Measurements from ENCODE around the gene UBAC2. TPM values are rescaled to one million over a fixed set of nuclear protein-coding genes. Genes with fewer than 3 reads are reported as not detected.
"Not testable (repeated sequence)": the region's sequence is repeated elsewhere in the genome, so short reads cannot be mapped to it uniquely, and the experiment has no call there.

Gene UBAC2
- polyA plus RNA-seq, 2 donors, result 63.0 to 70.1 TPM

DNA sequence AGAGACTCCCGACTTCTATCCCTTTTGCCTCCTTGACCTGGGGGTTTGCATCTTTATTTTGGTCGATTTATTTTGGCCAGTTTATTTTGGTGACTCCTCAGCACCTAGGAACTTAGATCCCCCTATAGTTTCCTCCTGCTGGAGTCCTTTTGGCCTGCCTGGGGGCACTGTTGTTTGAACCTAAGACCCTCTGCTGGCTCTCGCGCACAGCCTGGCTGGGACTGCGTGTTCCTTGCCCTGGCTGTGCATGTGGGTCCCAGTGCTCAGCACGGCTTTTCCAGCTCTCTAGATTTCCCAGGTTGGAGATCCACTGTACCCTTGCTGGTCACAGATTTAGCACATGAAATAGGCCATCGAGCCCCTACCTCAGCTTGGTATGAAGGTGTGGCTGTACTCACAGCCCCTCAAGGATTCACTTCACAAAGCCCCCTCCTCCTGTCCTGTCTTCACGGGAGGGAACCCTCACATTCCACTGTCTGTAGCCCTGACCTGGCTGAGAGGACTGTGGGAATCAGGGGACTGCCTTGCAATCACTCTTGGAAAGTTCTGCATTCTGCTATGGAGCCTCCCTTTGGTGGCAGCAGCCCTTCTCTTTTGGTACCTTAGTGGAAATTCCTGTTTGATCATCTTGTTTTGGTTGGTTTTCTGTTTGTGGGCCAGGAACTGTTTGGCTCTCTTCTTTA lies 8.3 kb downstream of the UBAC2 start:
- Histone ChIP-seq H3K27me3 (ENCODE audit: control insufficient read depth in 1 of 2, insufficient read depth in 2 of 2, low read length in 2 of 2) (no peaks in the 10 kb centered on the region), H3K9me3 (ENCODE audit: control insufficient read depth in 2 of 2, insufficient read depth in 1 of 2, low read depth in 1 of 2, low read length in 1 of 2) (no peaks in the 10 kb centered on the region), H3K4me3 (ENCODE audit: low read depth in 1 of 2, low read length in 2 of 2) (no peak overlapping the region), H3K36me3 (ENCODE audit: control insufficient read depth in 2 of 2, insufficient read depth in 2 of 2, low read length in 1 of 2) (peaks cover 3 to 5% of the 10 kb centered on the region in 2 donors), H3K27ac (ENCODE audit: low read depth in 2 of 2, low read length in 1 of 2) (peak overlapping the region; percentile 82 to 85), H3K4me1 (ENCODE audit: control insufficient read depth in 2 of 2, insufficient read depth in 2 of 2, low read length in 1 of 2) (peaks cover 4 to 10% of the 10 kb centered on the region in 2 donors)
- 74 to 79% methylated on average over 8 of the region's 8 CpGs for WGBS, 2 donors

DNA sequence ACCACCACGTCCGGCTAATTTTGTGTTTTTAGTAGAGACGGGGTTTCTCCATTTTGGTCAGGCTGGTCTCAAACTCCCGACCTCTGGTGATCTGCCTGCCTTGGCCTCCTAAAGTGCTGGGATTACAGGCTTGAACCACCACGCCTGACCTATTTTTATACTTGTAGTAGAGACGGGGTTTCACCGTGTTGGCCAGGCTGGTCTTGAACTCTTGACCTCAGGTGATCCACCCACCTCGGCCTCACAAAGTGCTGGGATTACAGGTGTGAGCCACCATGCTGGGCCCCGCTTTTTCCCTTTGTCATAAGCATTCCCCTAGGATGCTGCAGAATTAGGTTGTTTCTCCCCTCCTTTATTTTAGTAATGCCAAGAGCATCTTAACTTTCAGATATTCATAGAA lies 10.0 kb downstream of the UBAC2 start:
- 87% methylated on average over 9 of the region's 9 CpGs for whole genome bisulfite sequencing, 2 donors
- peaks cover 6 to 12% of the 10 kb centered on the region in 2 donors for H3K4me1 ChIP-seq (ENCODE audit: control insufficient read depth in 2 of 2, insufficient read depth in 2 of 2, low read length in 1 of 2)
- H3K9me3 ChIP-seq (ENCODE audit: control insufficient read depth in 2 of 2, insufficient read depth in 1 of 2, low read depth in 1 of 2, low read length in 1 of 2); H3K27ac ChIP-seq (ENCODE audit: low read depth in 2 of 2, low read length in 1 of 2); H3K4me3 ChIP-seq (ENCODE audit: low read depth in 1 of 2, low read length in 2 of 2); H3K36me3 ChIP-seq (ENCODE audit: control insufficient read depth in 2 of 2, insufficient read depth in 2 of 2, low read length in 1 of 2); H3K27me3 ChIP-seq (ENCODE audit: control insufficient read depth in 1 of 2, insufficient read depth in 2 of 2, low read length in 2 of 2): not testable (repeated sequence)

- H3K36me3 ChIP-seq (ENCODE audit: control insufficient read depth in 2 of 2, insufficient read depth in 2 of 2, low read length in 1 of 2), result peaks cover under 1 to 2% of the 10 kb centered on the region in 2 donors
- H3K4me3 ChIP-seq (ENCODE audit: low read depth in 1 of 2, low read length in 2 of 2), result no peak overlapping the region
- no peaks in the 10 kb centered on the region for H3K9me3 ChIP-seq (ENCODE audit: control insufficient read depth in 2 of 2, insufficient read depth in 1 of 2, low read depth in 1 of 2, low read length in 1 of 2)
- WGBS, 2 donors, result 94 to 96% methylated on average over 5 of the region's 5 CpGs
- peaks cover 6 to 12% of the 10 kb centered on the region in 2 donors for H3K4me1 ChIP-seq (ENCODE audit: control insufficient read depth in 2 of 2, insufficient read depth in 2 of 2, low read length in 1 of 2)
- H3K27ac ChIP-seq (ENCODE audit: low read depth in 2 of 2, low read length in 1 of 2), result no peak overlapping the region
- no peaks in the 10 kb centered on the region for H3K27me3 ChIP-seq (ENCODE audit: control insufficient read depth in 1 of 2, insufficient read depth in 2 of 2, low read length in 2 of 2)
Observed at GRCh38 chr13:99211421-99212035, 10.9 kb downstream of the UBAC2 start.

DNA sequence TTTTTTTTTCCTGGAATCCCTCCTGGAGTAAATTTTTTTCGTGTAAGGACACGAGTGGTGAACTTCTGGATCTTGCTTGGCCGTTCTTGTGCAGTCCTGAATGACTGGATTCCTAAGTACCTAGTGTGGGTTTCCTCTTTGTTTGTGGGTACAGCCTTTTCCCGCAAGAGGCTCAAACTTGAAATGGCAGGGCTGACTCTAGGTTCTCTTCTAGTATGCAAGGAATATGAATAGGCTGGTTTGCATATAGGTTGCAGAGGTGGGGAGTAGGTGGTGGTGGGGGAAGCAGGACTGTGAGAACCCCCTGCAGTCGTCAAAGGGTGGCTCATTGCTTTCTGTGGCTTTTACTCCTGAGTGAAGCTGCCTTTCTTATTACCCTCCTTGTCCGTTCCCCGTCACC lies 13.6 kb downstream of the UBAC2 start:
- H3K36me3 ChIP-seq (ENCODE audit: control insufficient read depth in 2 of 2, insufficient read depth in 2 of 2, low read length in 1 of 2), result peaks cover 0 to 5% of the 10 kb centered on the region in 2 donors
- H3K9me3 ChIP-seq (ENCODE audit: control insufficient read depth in 2 of 2, insufficient read depth in 1 of 2, low read depth in 1 of 2, low read length in 1 of 2), result no peaks in the 10 kb centered on the region
- peaks cover 6 to 16% of the 10 kb centered on the region in 2 donors for H3K4me1 ChIP-seq (ENCODE audit: control insufficient read depth in 2 of 2, insufficient read depth in 2 of 2, low read length in 1 of 2)
- WGBS, 2 donors, result 43 to 47% methylated on average over 7 of the region's 7 CpGs
- H3K27ac ChIP-seq (ENCODE audit: low read depth in 2 of 2, low read length in 1 of 2), result peak overlapping the region; percentile 69 to 88
- H3K4me3 ChIP-seq (ENCODE audit: low read depth in 1 of 2, low read length in 2 of 2), result no peak overlapping the region
- H3K27me3 ChIP-seq (ENCODE audit: control insufficient read depth in 1 of 2, insufficient read depth in 2 of 2, low read length in 2 of 2), result no peaks in the 10 kb centered on the region

DNA sequence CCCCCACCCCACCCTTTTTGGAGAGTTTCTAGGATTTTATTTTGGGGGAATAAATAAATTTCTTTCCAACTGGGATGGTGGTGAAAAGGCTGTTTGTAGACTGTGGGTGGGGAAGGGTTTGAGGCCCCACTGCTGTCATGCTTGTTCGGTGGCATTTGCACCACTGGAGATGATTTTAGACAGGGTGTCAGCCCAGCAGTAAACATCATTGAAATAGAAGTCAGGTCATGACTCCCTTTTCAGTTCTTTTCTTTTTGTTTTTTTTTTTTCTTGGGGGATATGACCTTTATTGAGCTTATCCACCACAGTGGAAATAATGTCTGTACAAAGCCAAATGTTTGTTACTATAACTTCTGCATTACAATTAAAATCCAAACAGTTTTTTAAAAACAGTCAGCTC lies 14.1 kb downstream of the UBAC2 start:
- Histone ChIP-seq H3K4me1 (ENCODE audit: control insufficient read depth in 2 of 2, insufficient read depth in 2 of 2, low read length in 1 of 2) (peaks cover 6 to 14% of the 10 kb centered on the region in 2 donors), H3K27ac (ENCODE audit: low read depth in 2 of 2, low read length in 1 of 2) (peak overlapping the region; percentile 69 to 88)
- 43 to 47% methylated on average over 1 of the region's 1 CpG for WGBS, 2 donors

GRCh38 chr13:99215184-99215830 lies 14.7 kb downstream of the UBAC2 start:
- Histone ChIP-seq H3K4me3 (ENCODE audit: low read depth in 1 of 2, low read length in 2 of 2) (no peak overlapping the region), H3K9me3 (ENCODE audit: control insufficient read depth in 2 of 2, insufficient read depth in 1 of 2, low read depth in 1 of 2, low read length in 1 of 2) (no peaks in the 10 kb centered on the region), H3K27me3 (ENCODE audit: control insufficient read depth in 1 of 2, insufficient read depth in 2 of 2, low read length in 2 of 2) (no peaks in the 10 kb centered on the region), H3K4me1 (ENCODE audit: control insufficient read depth in 2 of 2, insufficient read depth in 2 of 2, low read length in 1 of 2) (peaks cover 6 to 14% of the 10 kb centered on the region in 2 donors), H3K27ac (ENCODE audit: low read depth in 2 of 2, low read length in 1 of 2) (peak overlapping the region in 1 of 2 donors; percentile 37), H3K36me3 (ENCODE audit: control insufficient read depth in 2 of 2, insufficient read depth in 2 of 2, low read length in 1 of 2) (peaks cover 0 to 5% of the 10 kb centered on the region in 2 donors)
- WGBS, 2 donors, result 71 to 80% methylated on average over 15 of the region's 15 CpGs

More for the DNA sequence above, 14.1 kb downstream of the UBAC2 start:
- Histone ChIP-seq H3K9me3 (ENCODE audit: control insufficient read depth in 2 of 2, insufficient read depth in 1 of 2, low read depth in 1 of 2, low read length in 1 of 2) (no peaks in the 10 kb centered on the region), H3K4me3 (ENCODE audit: low read depth in 1 of 2, low read length in 2 of 2) (no peak overlapping the region), H3K27me3 (ENCODE audit: control insufficient read depth in 1 of 2, insufficient read depth in 2 of 2, low read length in 2 of 2) (no peaks in the 10 kb centered on the region), H3K36me3 (ENCODE audit: control insufficient read depth in 2 of 2, insufficient read depth in 2 of 2, low read length in 1 of 2) (peaks cover 0 to 5% of the 10 kb centered on the region in 2 donors)

DNA sequence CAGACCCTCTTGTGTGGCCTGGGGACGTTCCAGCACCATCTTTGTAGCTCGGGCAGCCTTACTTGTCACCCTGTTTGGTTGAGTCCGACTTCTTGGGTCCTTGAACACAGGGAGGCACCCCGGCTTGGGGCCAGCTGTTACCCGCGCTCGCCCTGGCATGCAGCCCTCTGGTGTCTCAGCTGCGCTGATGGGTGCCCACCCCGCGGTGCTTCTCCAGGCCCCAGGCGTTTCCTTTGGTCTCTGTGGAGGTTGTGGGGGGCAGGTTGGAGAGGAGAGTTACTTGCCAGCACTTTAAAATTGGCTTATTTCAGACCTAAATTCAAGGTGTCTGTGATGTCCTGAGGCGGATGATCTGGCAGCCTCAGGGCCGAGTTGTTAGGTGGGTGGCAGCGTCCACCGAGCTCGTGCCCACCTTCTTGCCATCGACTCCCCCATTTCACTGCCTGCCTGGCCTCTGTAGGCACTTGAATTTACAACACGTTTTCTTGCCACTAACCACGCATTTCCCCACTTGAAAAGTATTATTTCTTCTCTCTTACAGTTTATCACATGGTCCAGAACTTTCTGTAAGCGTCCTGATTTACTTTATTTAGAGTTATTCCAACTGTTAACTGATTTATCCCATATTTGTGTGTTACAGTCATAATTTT lies 16.9 kb downstream of the UBAC2 start:
- WGBS, 2 donors, result 62 to 67% methylated on average over 20 of the region's 20 CpGs
- no peak overlapping the region for H3K4me3 ChIP-seq (ENCODE audit: low read depth in 1 of 2, low read length in 2 of 2)
- peaks cover 6 to 13% of the 10 kb centered on the region in 2 donors for H3K4me1 ChIP-seq (ENCODE audit: control insufficient read depth in 2 of 2, insufficient read depth in 2 of 2, low read length in 1 of 2)
- peak overlapping the region in 1 of 2 donors; percentile 10 for H3K27ac ChIP-seq (ENCODE audit: low read depth in 2 of 2, low read length in 1 of 2)
- H3K9me3 ChIP-seq (ENCODE audit: control insufficient read depth in 2 of 2, insufficient read depth in 1 of 2, low read depth in 1 of 2, low read length in 1 of 2), result no peaks in the 10 kb centered on the region
- no peaks in the 10 kb centered on the region for H3K27me3 ChIP-seq (ENCODE audit: control insufficient read depth in 1 of 2, insufficient read depth in 2 of 2, low read length in 2 of 2)
- H3K36me3 ChIP-seq (ENCODE audit: control insufficient read depth in 2 of 2, insufficient read depth in 2 of 2, low read length in 1 of 2), result peaks cover 0 to 3% of the 10 kb centered on the region in 2 donors

DNA sequence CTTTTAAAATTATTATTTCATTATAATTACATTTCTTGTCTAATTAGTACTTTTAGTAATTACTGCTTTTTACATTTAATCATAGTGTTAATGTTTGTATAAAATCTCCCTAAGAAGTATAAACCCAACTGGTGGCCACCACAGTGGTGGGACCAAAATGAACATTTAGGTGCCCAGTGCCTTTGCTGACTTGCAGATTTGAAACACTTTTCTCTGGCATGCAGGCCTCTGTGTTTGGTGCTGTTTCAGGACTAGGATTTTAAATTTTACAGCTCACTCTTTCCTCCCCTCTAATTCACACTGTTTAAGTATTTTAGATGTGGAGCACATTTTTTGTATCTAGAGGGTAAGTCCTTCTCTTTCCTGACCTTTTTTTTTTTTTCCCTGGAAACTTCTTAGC lies 17.5 kb downstream of the UBAC2 start:
- Histone ChIP-seq H3K4me1 (ENCODE audit: control insufficient read depth in 2 of 2, insufficient read depth in 2 of 2, low read length in 1 of 2) (peaks cover 6 to 13% of the 10 kb centered on the region in 2 donors), H3K9me3 (ENCODE audit: control insufficient read depth in 2 of 2, insufficient read depth in 1 of 2, low read depth in 1 of 2, low read length in 1 of 2) (no peaks in the 10 kb centered on the region), H3K36me3 (ENCODE audit: control insufficient read depth in 2 of 2, insufficient read depth in 2 of 2, low read length in 1 of 2) (peaks cover 0 to 3% of the 10 kb centered on the region in 2 donors), H3K4me3 (ENCODE audit: low read depth in 1 of 2, low read length in 2 of 2) (no peak overlapping the region), H3K27ac (ENCODE audit: low read depth in 2 of 2, low read length in 1 of 2) (peak overlapping the region in 1 of 2 donors; percentile 90), H3K27me3 (ENCODE audit: control insufficient read depth in 1 of 2, insufficient read depth in 2 of 2, low read length in 2 of 2) (no peaks in the 10 kb centered on the region)

GRCh38 chr13:99218545-99218944 lies 17.9 kb downstream of the UBAC2 start:
- H3K36me3 ChIP-seq (ENCODE audit: control insufficient read depth in 2 of 2, insufficient read depth in 2 of 2, low read length in 1 of 2), result peaks cover 0 to 3% of the 10 kb centered on the region in 2 donors
- H3K4me3 ChIP-seq (ENCODE audit: low read depth in 1 of 2, low read length in 2 of 2), result no peak overlapping the region
- H3K27ac ChIP-seq (ENCODE audit: low read depth in 2 of 2, low read length in 1 of 2), result peak overlapping the region; percentile 74 to 90
- WGBS, 2 donors, result 17 to 21% methylated on average over 6 of the region's 6 CpGs
- peaks cover 6 to 13% of the 10 kb centered on the region in 2 donors for H3K4me1 ChIP-seq (ENCODE audit: control insufficient read depth in 2 of 2, insufficient read depth in 2 of 2, low read length in 1 of 2)
- H3K27me3 ChIP-seq (ENCODE audit: control insufficient read depth in 1 of 2, insufficient read depth in 2 of 2, low read length in 2 of 2), result no peaks in the 10 kb centered on the region
- H3K9me3 ChIP-seq (ENCODE audit: control insufficient read depth in 2 of 2, insufficient read depth in 1 of 2, low read depth in 1 of 2, low read length in 1 of 2), result no peaks in the 10 kb centered on the region
